SK-MEL-5 (cell line): ENCODE results near the gene CCAR1. TPM values are rescaled to one million over a fixed set of nuclear protein-coding genes. Genes with fewer than 3 reads are reported as not detected.
A peak's percentile ranks its signal among the peaks of the same experiment; 100 is the strongest.
"Not testable (repeated sequence)": the region's sequence is repeated elsewhere in the genome, so short reads cannot be mapped to it uniquely, and the experiment has no call there.

ENCODE experiments used
- DNase-seq: peaks from one replicate; pipeline ENCODE4 v3.0.0-alpha.2; 2016; ENCODE audit warnings: low read depth, low spot score
- in situ Hi-C: cut with HindIII; loops from 2 replicates; pipeline ENCODE4 v1.10.0; 2016; ENCODE audit warnings: low sequenced_read_pairs, high pct_unique_total_duplicates, low pct_unique_long_range_greater_than_20kb
- total RNA-seq: library from RNA; depleted of rRNA; stranded (reverse); fragments of >200 nt; shearing (Covaris generic); gene quantifications from 2 replicates; pipeline ENCODE4 v1.2.3, GENCODE V29; 2014

CCAR1 gene
- total RNA-seq, 1 experiment from 2014 or later: 31.6 TPM

GRCh38 chr10:68752711-68753350 lies 31.8 kb downstream of the CCAR1 start:
- in situ Hi-C loops: no loop called here

GRCh38 chr10:68756246-68756645 lies 35.2 kb downstream of the CCAR1 start:
- in situ Hi-C loops: no loop called here
- DNase-seq: no peak

More at GRCh38 chr10:68752711-68753350, 31.8 kb downstream of the CCAR1 start:
- DNase-seq: no peak

GRCh38 chr10:68756766-68757165 lies 35.7 kb downstream of the CCAR1 start:
- in situ Hi-C loops: no loop called here
- DNase-seq: no peak

- no peak for DNase-seq
- in situ Hi-C loops: no loop called here
Observed at GRCh38 chr10:68759223-68759863, 38.3 kb downstream of the CCAR1 start.

GRCh38 chr10:68759967-68760366 lies 38.9 kb downstream of the CCAR1 start:
- DNase-seq: no peak
- in situ Hi-C loops: no loop called here

- in situ Hi-C loops, DNase-seq: not testable (repeated sequence)
Observed at GRCh38 chr10:68767407-68767806, 46.4 kb downstream of the CCAR1 start.

- in situ Hi-C loops: no loop called here
- DNase-seq: no peak
Observed at GRCh38 chr10:68781613-68782574, 60.9 kb downstream of the CCAR1 start.

GRCh38 chr10:68784476-68784875 lies 63.4 kb downstream of the CCAR1 start:
- DNase-seq: no peak
- in situ Hi-C loops: no loop called here

GRCh38 chr10:68787813-68788212 lies 66.8 kb downstream of the CCAR1 start:
- in situ Hi-C loops: no loop called here

GRCh38 chr10:68790476-68790875 lies 69.4 kb downstream of the CCAR1 start:
- in situ Hi-C loops: no loop called here
- DNase-seq: no peak

More at GRCh38 chr10:68787813-68788212, 66.8 kb downstream of the CCAR1 start:
- no peak for DNase-seq

GRCh38 chr10:68792115-68792514 lies 71.1 kb downstream of the CCAR1 start:
- peak; percentile 22 for DNase-seq
- in situ Hi-C loops: no loop called here

GRCh38 chr10:68795886-68796532 lies 75.0 kb downstream of the CCAR1 start:
- in situ Hi-C loops: no loop called here
- no peak for DNase-seq

GRCh38 chr10:68796605-68797004 lies 75.6 kb downstream of the CCAR1 start:
- DNase-seq: no peak
- in situ Hi-C loops: no loop called here

GRCh38 chr10:68800211-68800610 lies 79.2 kb downstream of the CCAR1 start:
- no peak for DNase-seq
- in situ Hi-C loops: no loop called here

- DNase-seq: no peak
- in situ Hi-C loops: no loop called here
Observed at GRCh38 chr10:68804692-68805091, 83.7 kb downstream of the CCAR1 start.

- DNase-seq, in situ Hi-C loops: not testable (repeated sequence)
Observed at GRCh38 chr10:68810830-68811229, 89.8 kb downstream of the CCAR1 start.

GRCh38 chr10:68811314-68812009 lies 90.4 kb downstream of the CCAR1 start:
- no peak for DNase-seq
- in situ Hi-C loops: no loop called here
